ENCODE results near the gene C7orf33. TPM values are rescaled to one million over a fixed set of nuclear protein-coding genes. Genes with fewer than 3 reads are reported as not detected.
A peak's percentile ranks its signal among the peaks of the same experiment; 100 is the strongest.

The C7orf33 gene
- total and polyA plus RNA-seq, 12 donors: not detected

GRCh38 chr7:148657929-148658328, 67.4 kb downstream of the C7orf33 start:
- no peaks in the 10 kb centered on the region for H3K27me3 ChIP-seq
- DNase-seq: no peak
- ATAC-seq: no peak
- no peaks in the 10 kb centered on the region for H3K36me3 ChIP-seq
- H3K9me3 ChIP-seq: no peaks in the 10 kb centered on the region
- TF ChIP-seq CTCF (IDR thresholded peaks at IDR 0.05): no peak
- intact Hi-C loops (cut with DNase I): no loop called here
- no peaks in the 10 kb centered on the region for H3K4me1 ChIP-seq
- H3K27ac ChIP-seq: no peak overlapping the region
- no peak overlapping the region for H3K4me3 ChIP-seq
- WGBS, 2 donors: 89 to 90% methylated on average over 4 of the region's 4 CpGs

GRCh38 chr7:148661471-148661870, 70.9 kb downstream of the C7orf33 start:
- H3K9me3 ChIP-seq: no peaks in the 10 kb centered on the region
- TF ChIP-seq CTCF (IDR thresholded peaks at IDR 0.05): no peak
- ATAC-seq (no peak), DNase-seq (no peak)
- H3K36me3 ChIP-seq: no peaks in the 10 kb centered on the region
- WGBS, 2 donors: 71 to 79% methylated on average over 2 of the region's 2 CpGs
- intact Hi-C loops (cut with DNase I): no loop called here
- H3K27ac ChIP-seq: no peak overlapping the region
- no peak overlapping the region for H3K4me3 ChIP-seq
- H3K4me1 ChIP-seq: peaks cover 0 to 22% (median 0%) of the 10 kb centered on the region in 9 donors
- H3K27me3 ChIP-seq: no peaks in the 10 kb centered on the region

GRCh38 chr7:148662646-148663045, 72.1 kb downstream of the C7orf33 start:
- no peak for TF ChIP-seq CTCF (IDR thresholded peaks at IDR 0.05)
- no peak for ATAC-seq
- 62 to 69% methylated on average over 3 of the region's 3 CpGs for WGBS, 2 donors
- Histone ChIP-seq H3K36me3 (no peaks in the 10 kb centered on the region), H3K4me3 (no peak overlapping the region), H3K27ac (no peak overlapping the region), H3K27me3 (no peaks in the 10 kb centered on the region), H3K4me1 (peaks cover 0 to 22% (median 0%) of the 10 kb centered on the region in 9 donors), H3K9me3 (no peaks in the 10 kb centered on the region)
- no peak for DNase-seq
- intact Hi-C loops (cut with DNase I): no loop called here

GRCh38 chr7:148664324-148664723, 73.8 kb downstream of the C7orf33 start:
- H3K27ac ChIP-seq: peak overlapping the region in 2 of 10 donors; percentile 33 to 40
- ATAC-seq: peak in 7 of 8 donors; percentile 73 to 91 (median 81)
- intact Hi-C loops (cut with DNase I): no loop called here

More at GRCh38 chr7:148664324-148664723, 73.8 kb downstream of the C7orf33 start:
- no peak overlapping the region for H3K4me3 ChIP-seq
- no peak for TF ChIP-seq CTCF (IDR thresholded peaks at IDR 0.05)
- H3K4me1 ChIP-seq: peaks cover 0 to 22% (median 0%) of the 10 kb centered on the region in 9 donors
- no peaks in the 10 kb centered on the region for H3K27me3 ChIP-seq
- peak; percentile 41 to 62 for DNase-seq
- H3K9me3 ChIP-seq: no peaks in the 10 kb centered on the region
- H3K36me3 ChIP-seq: no peaks in the 10 kb centered on the region
- WGBS, 2 donors: 35 to 44% methylated on average over 6 of the region's 6 CpGs

All from heart right ventricle (tissue), 16 donors.